Stimulated activated naive B cell treated with anti-CD40 and anti-IgM and Interleukin-4, amounts not matched to agents 10 μg/mL and 1 μg/mL and 100 μg/mL, for 72 hours (primary cell): ENCODE data around the gene DMKN.

Source experiments
- ATAC-seq, 2 donors: fragments of 150-1000 bp; cut with Tn5 transposase; replicated peaks; 2 replicates each; pipeline ENCODE4 v1.10.0; 2021; ENCODE audit warnings: moderate library complexity in 1 of 2
- DNase-seq: peaks from one replicate; pipeline ENCODE4 v3.0.0; 2021
- H3K27ac Mint-ChIP-seq: one replicate; pipeline ENCODE4 v1.8.0; 2022; ENCODE audit warnings: mild to moderate bottlenecking, mixed read lengths
- H3K27me3 Mint-ChIP-seq, 2 donors: one replicate each; pipeline ENCODE4 v1.8.0; 2022; ENCODE audit warnings: mixed read lengths in 2 of 2
- H3K36me3 Mint-ChIP-seq, 2 donors: one replicate each; pipeline ENCODE4 v1.8.0; 2022; ENCODE audit warnings: mixed read lengths in 2 of 2, mild to moderate bottlenecking in 1 of 2
- H3K4me1 Mint-ChIP-seq, 2 donors: one replicate each; pipeline ENCODE4 v1.8.0; 2022; ENCODE audit warnings: mixed read lengths in 2 of 2, mild to moderate bottlenecking in 1 of 2
- H3K4me3 Mint-ChIP-seq, 2 donors: one replicate each; pipeline ENCODE4 v1.8.0; 2022; ENCODE audit warnings: mild to moderate bottlenecking in 2 of 2, mixed read lengths in 2 of 2, moderate library complexity in 1 of 2
- H3K9me3 Mint-ChIP-seq, 2 donors: one replicate each; pipeline ENCODE4 v1.8.0; 2022; ENCODE audit warnings: mixed read lengths in 2 of 2, mild to moderate bottlenecking in 1 of 2

Gene DMKN

DNA sequence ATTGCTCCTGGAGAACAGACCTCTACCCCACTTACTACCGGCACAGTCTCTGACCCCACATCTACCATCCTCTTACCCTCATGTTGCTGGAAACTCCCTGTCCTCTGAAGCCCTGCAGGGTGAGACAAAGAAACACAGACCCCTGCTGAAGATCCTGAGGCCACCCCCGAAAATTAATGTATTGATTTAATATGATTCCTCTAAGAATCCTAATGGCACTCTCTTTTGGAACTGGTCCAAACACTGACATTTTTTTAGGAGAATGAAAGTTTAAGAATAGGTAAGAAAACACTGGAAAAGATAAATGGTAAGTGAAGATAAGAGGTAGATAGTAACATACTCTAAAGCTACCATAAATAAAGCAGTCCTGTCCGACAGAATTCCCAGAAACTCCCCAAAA is 5.3 kb downstream of the DMKN start:
- no peaks in the 10 kb centered on the region for H3K9me3 Mint-ChIP-seq
- ATAC-seq: no peak
- DNase-seq: no peak
- no peak overlapping the region for H3K27ac Mint-ChIP-seq
- H3K4me1 Mint-ChIP-seq: peaks cover 11 to 16% of the 10 kb centered on the region in 2 donors
- no peaks in the 10 kb centered on the region for H3K36me3 Mint-ChIP-seq
- no peak overlapping the region for H3K4me3 Mint-ChIP-seq
- peaks cover 69 to 83% of the 10 kb centered on the region in 2 donors for H3K27me3 Mint-ChIP-seq

DNA sequence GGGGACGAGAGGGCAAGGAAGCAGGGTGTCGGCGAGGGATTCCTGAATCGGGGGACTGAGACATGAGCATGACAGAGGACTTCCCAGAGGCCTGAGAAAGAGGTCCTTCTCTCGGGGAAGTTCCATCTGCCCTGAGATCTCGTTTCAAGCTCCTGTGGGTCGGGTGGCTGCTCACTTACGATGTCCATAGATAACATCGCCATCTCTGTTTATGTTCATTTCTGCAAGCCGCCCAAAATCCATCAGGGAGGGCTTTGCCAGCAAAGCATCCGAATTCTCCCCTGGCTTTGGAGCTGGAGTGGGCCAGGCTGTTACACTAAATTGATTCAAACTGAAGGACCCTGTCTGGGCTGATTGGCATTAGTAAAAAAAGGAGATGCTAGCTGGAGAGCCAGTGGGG is 5.9 kb downstream of the DMKN start:
- Mint-ChIP-seq H3K4me3 (no peak overlapping the region), H3K27ac (no peak overlapping the region), H3K27me3 (peaks cover 66 to 83% of the 10 kb centered on the region in 2 donors), H3K9me3 (no peaks in the 10 kb centered on the region), H3K36me3 (no peaks in the 10 kb centered on the region), H3K4me1 (peaks cover 12 to 16% of the 10 kb centered on the region in 2 donors)
- ATAC-seq: no peak
- DNase-seq: no peak

DNA sequence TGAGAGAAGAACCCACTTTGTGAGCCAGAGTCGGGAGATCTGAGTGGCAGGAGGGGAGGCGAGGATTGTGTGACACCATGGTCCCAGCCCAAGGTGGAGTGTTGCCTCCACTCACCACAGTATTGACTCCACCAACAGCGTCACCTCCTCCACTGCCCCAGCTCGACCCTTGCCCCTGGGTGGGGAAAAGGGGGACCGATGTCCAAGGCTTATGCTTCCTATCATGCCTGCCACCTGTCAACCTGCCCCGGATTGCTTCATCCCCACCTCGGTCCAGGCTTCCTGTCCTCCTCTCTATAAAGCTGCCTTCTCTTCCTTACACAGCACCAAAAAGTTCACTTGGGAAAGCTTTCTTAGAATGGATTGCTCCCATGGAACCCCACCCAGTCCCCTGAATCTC is 7.4 kb downstream of the DMKN start:
- Mint-ChIP-seq H3K36me3 (no peaks in the 10 kb centered on the region), H3K9me3 (no peaks in the 10 kb centered on the region), H3K4me1 (peaks cover 11 to 16% of the 10 kb centered on the region in 2 donors), H3K27ac (no peak overlapping the region), H3K4me3 (no peak overlapping the region), H3K27me3 (peaks cover 58 to 76% of the 10 kb centered on the region in 2 donors)
- DNase-seq: no peak
- ATAC-seq: no peak

- peaks cover 0 to 1% of the 10 kb centered on the region in 2 donors for H3K4me1 Mint-ChIP-seq
- ATAC-seq (no peak), DNase-seq (no peak)
- H3K27ac Mint-ChIP-seq: no peak overlapping the region
- no peaks in the 10 kb centered on the region for H3K9me3 Mint-ChIP-seq
- H3K36me3 Mint-ChIP-seq: no peaks in the 10 kb centered on the region
- peaks cover 42 to 49% of the 10 kb centered on the region in 2 donors for H3K27me3 Mint-ChIP-seq
- no peak overlapping the region for H3K4me3 Mint-ChIP-seq
These were observed 10.7 kb downstream of the DMKN start for GRCh38 chr19:35502751-35503150.

GRCh38 chr19:35501684-35502083 is 11.8 kb downstream of the DMKN start:
- Mint-ChIP-seq H3K4me3 (no peak overlapping the region), H3K27me3 (peaks cover 33 to 40% of the 10 kb centered on the region in 2 donors), H3K27ac (no peak overlapping the region), H3K4me1 (peaks cover 0 to 1% of the 10 kb centered on the region in 2 donors), H3K36me3 (no peaks in the 10 kb centered on the region), H3K9me3 (no peaks in the 10 kb centered on the region)
- ATAC-seq (no peak), DNase-seq (no peak)

DNA sequence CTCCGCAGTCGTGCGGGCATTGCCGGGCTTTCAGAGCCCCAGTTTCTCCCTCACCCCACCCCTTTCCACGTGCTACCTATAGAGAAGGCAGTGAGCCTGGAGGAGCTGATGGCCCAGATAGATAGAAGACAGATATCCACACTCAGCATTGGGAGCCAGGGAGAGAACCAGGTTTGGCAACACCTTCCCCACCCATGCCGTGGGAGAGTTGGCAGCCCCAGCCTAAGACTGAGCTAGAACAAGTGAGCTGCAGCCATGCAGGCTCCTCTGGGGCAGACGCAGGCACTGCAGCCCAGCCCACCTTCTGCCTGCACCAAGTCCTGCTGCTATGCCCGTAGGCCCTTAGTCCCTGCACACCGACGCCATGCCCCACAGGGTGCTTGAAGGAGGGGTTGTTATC is 12.8 kb downstream of the DMKN start:
- Mint-ChIP-seq H3K27ac (no peak overlapping the region), H3K4me3 (no peak overlapping the region), H3K27me3 (peaks cover 25 to 31% of the 10 kb centered on the region in 2 donors), H3K4me1 (peaks cover under 1 to 1% of the 10 kb centered on the region in 2 donors), H3K9me3 (no peaks in the 10 kb centered on the region), H3K36me3 (no peaks in the 10 kb centered on the region)
- no peak for DNase-seq
- ATAC-seq: no peak

DNA sequence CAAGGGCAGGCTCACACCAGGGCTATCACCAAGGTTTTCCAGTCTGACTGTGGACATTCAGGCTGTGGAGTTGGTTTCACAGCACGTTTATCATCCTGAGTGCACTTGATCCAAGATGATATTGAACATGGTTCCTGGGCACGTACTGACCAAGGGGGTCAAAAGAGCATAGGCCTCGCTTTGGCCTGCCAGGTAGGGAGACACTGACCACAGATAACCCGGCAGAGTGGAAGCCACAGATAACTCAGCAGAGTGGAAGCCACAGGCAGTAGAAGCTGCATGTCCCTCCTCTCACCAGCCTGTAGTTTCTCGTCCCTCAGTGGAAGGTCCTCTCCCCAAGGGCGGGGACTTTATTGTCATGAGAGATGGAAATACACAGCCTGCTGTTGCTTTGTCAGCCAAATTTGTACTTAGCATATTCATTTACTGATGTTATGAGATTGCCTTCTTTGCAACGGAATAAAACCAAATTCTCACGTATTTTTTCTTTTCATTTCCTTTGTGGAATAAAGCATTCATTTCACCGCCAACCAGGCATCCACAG is 14.4 kb downstream of the DMKN start:
- H3K36me3 Mint-ChIP-seq: no peaks in the 10 kb centered on the region
- DNase-seq (no peak), ATAC-seq (no peak)
- peaks cover 5 to 11% of the 10 kb centered on the region in 2 donors for H3K4me1 Mint-ChIP-seq
- no peak overlapping the region for H3K27ac Mint-ChIP-seq
- no peak overlapping the region for H3K4me3 Mint-ChIP-seq
- H3K27me3 Mint-ChIP-seq: peaks cover 18 to 23% of the 10 kb centered on the region in 2 donors
- no peaks in the 10 kb centered on the region for H3K9me3 Mint-ChIP-seq

DNA sequence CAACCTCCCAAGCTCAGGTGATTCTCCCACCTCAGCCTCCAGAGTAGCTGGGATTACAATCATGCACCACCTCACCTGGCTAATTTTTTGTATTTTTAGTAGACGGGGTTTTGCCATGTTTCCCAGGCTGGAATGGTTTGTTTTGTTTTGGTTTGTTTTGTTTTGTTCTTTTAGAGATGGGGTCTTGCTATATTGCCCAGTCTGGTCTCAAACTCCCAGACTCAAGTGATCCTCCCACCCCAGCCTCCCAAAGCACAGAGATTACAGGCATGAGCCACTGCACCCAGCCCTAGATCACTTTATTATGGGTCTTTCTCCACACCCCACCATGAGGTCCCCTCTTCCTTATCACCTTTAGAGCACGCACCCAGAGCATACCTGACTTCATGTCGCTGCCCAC is 15.2 kb downstream of the DMKN start:
- Mint-ChIP-seq H3K9me3 (no peaks in the 10 kb centered on the region), H3K27me3 (peaks cover 18 to 20% of the 10 kb centered on the region in 2 donors), H3K4me3 (no peak overlapping the region), H3K27ac (no peak overlapping the region), H3K36me3 (no peaks in the 10 kb centered on the region), H3K4me1 (peaks cover 5 to 11% of the 10 kb centered on the region in 2 donors)
- DNase-seq: no peak
- no peak for ATAC-seq

DNA sequence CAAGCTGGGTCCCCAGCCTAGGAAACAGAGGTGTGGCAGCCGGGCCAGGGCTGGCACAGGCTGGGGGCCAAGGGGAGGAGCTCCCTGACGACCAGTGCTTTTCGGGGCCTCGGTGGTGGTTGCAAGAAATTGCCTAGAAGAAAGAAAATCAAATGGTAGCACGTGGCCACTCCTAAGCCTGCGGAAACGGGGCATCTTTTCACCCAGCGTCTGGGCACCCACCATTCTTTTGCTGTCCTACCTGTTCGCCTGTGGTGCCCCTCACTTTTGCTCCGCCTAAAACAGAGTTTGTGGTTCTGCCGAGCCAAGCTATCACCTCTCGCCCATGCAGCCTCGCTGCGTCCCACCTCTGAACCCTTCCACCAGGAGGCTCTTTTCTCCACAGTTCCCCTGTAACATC is 16.0 kb downstream of the DMKN start:
- Mint-ChIP-seq H3K4me3 (no peak overlapping the region), H3K27me3 (peaks cover 12 to 14% of the 10 kb centered on the region in 2 donors), H3K27ac (no peak overlapping the region), H3K4me1 (peaks cover 4 to 11% of the 10 kb centered on the region in 2 donors), H3K36me3 (no peaks in the 10 kb centered on the region), H3K9me3 (no peaks in the 10 kb centered on the region)
- no peak for ATAC-seq
- no peak for DNase-seq

DNA sequence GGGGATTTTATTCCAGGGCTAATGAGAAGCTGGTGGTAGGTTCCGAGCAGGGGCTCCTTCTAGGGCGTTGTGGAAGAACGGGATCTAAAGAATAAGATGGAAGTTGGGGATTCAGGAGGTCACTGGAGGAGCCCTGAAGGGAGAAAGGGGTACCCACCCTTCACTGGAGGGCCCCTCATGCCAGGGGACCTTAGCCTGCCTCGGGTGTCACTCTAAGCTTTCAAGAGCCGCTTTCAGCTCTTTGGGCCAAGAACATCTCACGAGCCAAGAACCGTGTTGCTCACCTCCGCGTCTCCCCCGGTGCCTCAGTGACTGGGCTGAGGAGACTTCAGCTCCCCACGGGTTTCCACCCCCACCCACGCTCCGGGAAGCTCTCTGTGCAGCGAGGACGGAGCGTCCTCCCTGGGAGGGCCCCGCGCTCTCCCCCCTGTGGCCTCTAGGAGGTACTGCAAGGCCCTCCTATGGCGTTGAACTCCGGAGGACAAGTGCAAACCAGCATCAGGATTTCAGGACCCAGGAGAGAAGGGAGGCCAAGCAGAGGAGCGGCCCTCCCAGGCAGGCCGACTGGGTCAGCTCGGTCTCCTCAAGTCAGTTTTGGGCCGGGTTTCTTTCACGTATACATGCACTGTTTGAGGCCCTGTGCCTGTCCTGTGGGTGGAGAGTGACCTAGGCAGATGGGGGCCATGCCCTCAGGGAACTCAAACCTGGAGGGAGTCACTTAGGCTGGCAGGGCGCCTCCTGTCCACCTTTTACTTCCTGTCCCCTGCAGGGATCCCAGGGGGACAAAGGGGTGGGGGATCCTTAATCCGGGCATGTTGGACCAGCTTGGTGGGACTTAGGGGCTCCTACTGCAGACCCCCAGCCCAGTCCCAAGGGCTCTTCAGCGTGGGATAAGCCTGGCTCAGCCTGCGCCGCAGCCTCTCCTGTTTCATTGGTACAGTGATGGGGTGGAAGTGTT is 18.1 kb downstream of the DMKN start:
- H3K4me1 Mint-ChIP-seq: peaks cover 4 to 11% of the 10 kb centered on the region in 2 donors
- peaks cover 9 to 14% of the 10 kb centered on the region in 2 donors for H3K27me3 Mint-ChIP-seq
- no peaks in the 10 kb centered on the region for H3K9me3 Mint-ChIP-seq
- DNase-seq (peak; percentile 48), ATAC-seq (peak; percentile 92)
- peak overlapping the region; percentile 67 to 68 for H3K4me3 Mint-ChIP-seq
- H3K36me3 Mint-ChIP-seq: no peaks in the 10 kb centered on the region
- no peak overlapping the region for H3K27ac Mint-ChIP-seq

- H3K36me3 Mint-ChIP-seq: no peaks in the 10 kb centered on the region
- no peak for DNase-seq
- H3K4me1 Mint-ChIP-seq: peaks cover 4 to 11% of the 10 kb centered on the region in 2 donors
- no peak overlapping the region for H3K4me3 Mint-ChIP-seq
- H3K9me3 Mint-ChIP-seq: no peaks in the 10 kb centered on the region
- H3K27ac Mint-ChIP-seq: no peak overlapping the region
- H3K27me3 Mint-ChIP-seq: peaks cover 15 to 20% of the 10 kb centered on the region in 2 donors
- no peak for ATAC-seq
These were observed 19.5 kb downstream of the DMKN start for GRCh38 chr19:35493971-35494370.

DNA sequence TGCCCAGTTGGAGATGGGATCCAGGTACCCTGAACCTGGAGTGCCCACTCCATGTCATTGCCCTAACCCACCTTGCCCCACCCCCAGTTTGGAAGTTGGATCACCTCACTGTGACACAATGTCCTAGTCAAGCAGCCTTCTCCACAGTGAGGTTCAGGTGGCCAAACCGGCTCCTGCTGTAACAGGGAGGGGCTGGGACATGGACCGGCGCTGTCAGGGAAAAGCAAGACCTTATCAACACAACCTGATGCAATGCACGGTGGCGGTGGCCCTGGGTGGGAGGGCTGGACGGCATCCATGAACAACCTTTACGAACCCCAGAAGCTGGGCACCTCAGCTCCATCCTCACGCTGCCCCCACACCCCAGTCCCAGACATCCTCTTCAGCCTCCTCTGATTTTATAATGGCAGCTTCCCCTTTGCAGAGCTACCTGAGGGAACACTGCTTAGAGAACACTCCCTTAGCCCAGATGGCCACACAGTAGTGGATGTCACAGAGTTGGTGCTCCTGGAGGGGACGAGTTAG is 21.6 kb downstream of the DMKN start:
- Mint-ChIP-seq H3K4me1 (peaks cover 4 to 11% of the 10 kb centered on the region in 2 donors), H3K27me3 (peaks cover 20 to 29% of the 10 kb centered on the region in 2 donors), H3K9me3 (no peaks in the 10 kb centered on the region), H3K4me3 (no peak overlapping the region), H3K36me3 (no peaks in the 10 kb centered on the region), H3K27ac (no peak overlapping the region)
- ATAC-seq: no peak
- DNase-seq: no peak

DNA sequence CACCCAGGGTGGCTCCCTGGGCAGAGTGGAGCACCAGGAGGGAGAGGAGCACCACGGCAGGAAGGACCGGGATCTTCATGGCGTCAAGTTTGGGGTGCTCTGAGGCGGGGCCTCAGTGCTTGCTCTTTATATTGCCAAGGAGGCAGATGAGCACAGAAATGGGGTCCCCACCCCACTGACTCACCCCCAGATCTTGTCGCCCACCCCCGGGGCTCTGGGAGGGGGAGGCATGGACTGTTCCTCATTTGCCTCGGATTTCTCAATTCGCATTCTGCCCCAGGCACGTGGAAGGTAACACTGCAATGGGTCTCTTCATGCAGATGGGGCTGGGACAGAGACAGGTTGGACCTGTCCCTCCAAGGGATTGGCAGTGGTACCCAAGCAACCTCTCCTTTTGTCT is 23.1 kb downstream of the DMKN start, which contains the start of gene KRTDAP:
TSS of gene KRTDAP (minus strand) at position 101 of the 400 bp plus-strand sequence. CDS start at position 79, 22 bp downstream.
- no peak within 1 kb of the TSS for H3K4me3 Mint-ChIP-seq
- ATAC-seq (no peak), DNase-seq (no peak)
- H3K9me3 Mint-ChIP-seq: no peaks in the 10 kb centered on the region
- H3K27me3 Mint-ChIP-seq: peaks cover 20 to 33% of the 10 kb centered on the region in 2 donors
- H3K27ac Mint-ChIP-seq: no peak within 1 kb of the TSS
- H3K36me3 Mint-ChIP-seq: no peaks in the 10 kb centered on the region
- H3K4me1 Mint-ChIP-seq: peaks cover 2 to 7% of the 10 kb centered on the region in 2 donors

DNA sequence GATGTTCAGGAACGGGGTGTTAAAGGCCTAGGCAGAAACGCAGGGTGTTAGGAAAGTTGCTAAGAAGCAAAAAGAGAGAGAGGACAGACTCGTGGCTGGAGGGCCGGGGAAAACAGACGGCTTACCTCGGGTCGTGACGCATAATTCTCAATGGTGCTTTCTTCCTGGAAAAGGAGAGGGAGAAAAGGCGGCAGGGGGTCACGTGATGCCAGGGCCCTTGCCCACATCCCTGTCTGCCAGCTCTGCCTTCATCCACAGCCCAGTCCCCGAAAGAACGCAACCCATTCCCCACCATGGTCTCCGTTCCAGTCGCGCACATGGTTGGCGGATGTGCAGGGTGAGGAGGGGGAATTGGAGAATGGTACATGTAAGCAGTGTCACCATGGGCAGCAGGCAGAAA is 24.8 kb downstream of the DMKN start:
- H3K36me3 Mint-ChIP-seq: no peaks in the 10 kb centered on the region
- DNase-seq (no peak), ATAC-seq (no peak)
- no peak overlapping the region for H3K4me3 Mint-ChIP-seq
- H3K27me3 Mint-ChIP-seq: peaks cover 16 to 33% of the 10 kb centered on the region in 2 donors
- H3K4me1 Mint-ChIP-seq: peaks cover 9 to 13% of the 10 kb centered on the region in 2 donors
- H3K27ac Mint-ChIP-seq: no peak overlapping the region
- H3K9me3 Mint-ChIP-seq: no peaks in the 10 kb centered on the region
